Tibial artery (tissue), 4 donors: ENCODE data around the gene SORCS2.

Experiments
- DNase-seq, 2 donors: peaks; one replicate each; pipeline ENCODE4 v3.0.0-alpha.2; 2019
- H3K27ac ChIP-seq, 2 donors: fragments of 200-600 bp; sonication (generic) in 1 of 2; 1 replicate in 1 of 2; 2 replicates in 1 of 2; pipeline ENCODE4 v1.5.1; 2018 to 2019; ENCODE audit warnings: mild to moderate bottlenecking in 1 of 2
- H3K27me3 ChIP-seq, 2 donors: fragments of 200-600 bp; sonication (generic) in 1 of 2; one replicate each; pipeline versions ENCODE4 v1.5.1 to v1.6.0; 2016 to 2019
- H3K36me3 ChIP-seq, 3 donors: fragments of 200-600 bp; sonication (generic) in 2 of 3; one replicate each; pipeline ENCODE4 v1.5.1; 2016 to 2019; ENCODE audit warnings: mild to moderate bottlenecking in 2 of 3
- H3K4me1 ChIP-seq, 4 donors: fragments of 200-600 bp; sonication (generic) in 2 of 4; 1 replicate in 3 of 4; 2 replicates in 1 of 4; pipeline ENCODE4 v1.5.1; 2016 to 2019
- H3K4me3 ChIP-seq, 2 donors: fragments of 200-600 bp; sonication (generic) in 1 of 2; 1 replicate in 1 of 2; 2 replicates in 1 of 2; pipeline ENCODE4 v1.5.1; 2018 to 2019; ENCODE audit warnings: mild to moderate bottlenecking in 2 of 2
- H3K9me3 ChIP-seq, 3 donors: fragments of 200-600 bp; sonication (generic) in 1 of 3; one replicate each; pipeline ENCODE4 v1.5.1; 2016 to 2019
- CTCF ChIP-seq, 2 experiments: fragments of 200-600 bp in 1 of 2; fragments of 450-650 bp in 1 of 2; IDR thresholded peaks; one replicate each; pipeline ENCODE4 v1.5.1; 2017 to 2019; ENCODE audit warnings: antibody characterized with exemption in 2 of 2, mild to moderate bottlenecking in 1 of 2, moderate library complexity in 1 of 2
- intact Hi-C: fragments of 100-400 bp; cut with DNase I; formaldehyde crosslinking; loops from one replicate; pipeline ENCODE4 v1.15.0; 2023; ENCODE audit warnings: low total_unique reads

SORCS2 gene

GRCh38 chr4:7618361-7618760 is 426.0 kb downstream of the SORCS2 start:
- Histone ChIP-seq H3K4me1 (no peaks in the 10 kb centered on the region), H3K36me3 (no peaks in the 10 kb centered on the region), H3K4me3 (no peak overlapping the region), H3K27me3 (peaks cover 0 to 41% of the 10 kb centered on the region in 2 donors), H3K27ac (no peak overlapping the region), H3K9me3 (no peaks in the 10 kb centered on the region)
- no peak for DNase-seq
- TF ChIP-seq CTCF (IDR thresholded peaks at IDR 0.05) = no peak
- intact Hi-C loops = no loop called here

- no peaks in the 10 kb centered on the region for H3K4me1 ChIP-seq
- TF ChIP-seq CTCF (IDR thresholded peaks at IDR 0.05) = no peak
- H3K4me3 ChIP-seq = no peak overlapping the region
- no peak overlapping the region for H3K27ac ChIP-seq
- peaks cover 0 to 42% of the 10 kb centered on the region in 2 donors for H3K27me3 ChIP-seq
- no peaks in the 10 kb centered on the region for H3K36me3 ChIP-seq
- no peaks in the 10 kb centered on the region for H3K9me3 ChIP-seq
- no peak for DNase-seq
- intact Hi-C loops = no loop called here
Observed at GRCh38 chr4:7620086-7620813, 427.9 kb downstream of the SORCS2 start.

- no peaks in the 10 kb centered on the region for H3K9me3 ChIP-seq
- intact Hi-C loops = loop anchor here (1.0 kb wide), 1 partner anchor 17 kb away; no protein-coding TSS in a partner anchor
- no peak for DNase-seq
- TF ChIP-seq CTCF (IDR thresholded peaks at IDR 0.05) = no peak
- H3K4me1 ChIP-seq = no peaks in the 10 kb centered on the region
- H3K27ac ChIP-seq = no peak overlapping the region
- H3K4me3 ChIP-seq = no peak overlapping the region
- no peaks in the 10 kb centered on the region for H3K36me3 ChIP-seq
- peaks cover 0 to 42% of the 10 kb centered on the region in 2 donors for H3K27me3 ChIP-seq
Observed at GRCh38 chr4:7620814-7621176, 428.5 kb downstream of the SORCS2 start.

GRCh38 chr4:7621252-7622035 is 429.1 kb downstream of the SORCS2 start:
- no peaks in the 10 kb centered on the region for H3K4me1 ChIP-seq
- TF ChIP-seq CTCF (IDR thresholded peaks at IDR 0.05) = no peak
- no peak for DNase-seq
- no peaks in the 10 kb centered on the region for H3K9me3 ChIP-seq
- H3K36me3 ChIP-seq = no peaks in the 10 kb centered on the region
- no peak overlapping the region for H3K4me3 ChIP-seq
- intact Hi-C loops = loop anchor here (1.0 kb wide), 1 partner anchor 16 kb away; no protein-coding TSS in a partner anchor
- peaks cover 0 to 42% of the 10 kb centered on the region in 2 donors for H3K27me3 ChIP-seq
- no peak overlapping the region for H3K27ac ChIP-seq

- TF ChIP-seq CTCF (IDR thresholded peaks at IDR 0.05) = no peak
Observed at GRCh38 chr4:7622371-7622770, 430.0 kb downstream of the SORCS2 start.

More at GRCh38 chr4:7622371-7622770, 430.0 kb downstream of the SORCS2 start:
- Histone ChIP-seq H3K36me3 (no peaks in the 10 kb centered on the region), H3K4me3 (no peak overlapping the region), H3K9me3 (no peaks in the 10 kb centered on the region), H3K27me3 (peaks cover 0 to 47% of the 10 kb centered on the region in 2 donors), H3K4me1 (no peaks in the 10 kb centered on the region), H3K27ac (no peak overlapping the region)
- DNase-seq = no peak
- intact Hi-C loops = no loop called here
